Right lobe of liver (tissue), 4 donors: ENCODE data around the gene KRTAP2-2.

Source experiments
- POLR2A ChIP-seq: fragments of 450-650 bp; IDR thresholded peaks from one replicate; pipeline ENCODE4 v1.6.1; 2017; ENCODE audit warnings: antibody characterized with exemption, mild to moderate bottlenecking
- TF ChIP-seq, protein P1 (sequence below), 4 donors: fragments of 200-600 bp in 3 of 4; fragments of 450-650 bp in 1 of 4; IDR thresholded peaks; one replicate each; pipeline versions ENCODE4 v1.5.1 to v1.8.0; 2016 to 2022; ENCODE audit warnings: antibody characterized with exemption in 4 of 4, mild to moderate bottlenecking in 2 of 4
- donor health status: DM: no; HTN: no; CAD: no.
- donor health status: DM: no; HTN: no; CAD: no.
- donor health status: DM: no; HTN: yes; CAD: no.

GRCh38 chr17:41060052-41060604, 5.1 kb upstream of the KRTAP2-2 start, which contains the start of gene KRTAP2-3:
- no peak for TF ChIP-seq POLR2A
- TF ChIP-seq, protein P1, sequence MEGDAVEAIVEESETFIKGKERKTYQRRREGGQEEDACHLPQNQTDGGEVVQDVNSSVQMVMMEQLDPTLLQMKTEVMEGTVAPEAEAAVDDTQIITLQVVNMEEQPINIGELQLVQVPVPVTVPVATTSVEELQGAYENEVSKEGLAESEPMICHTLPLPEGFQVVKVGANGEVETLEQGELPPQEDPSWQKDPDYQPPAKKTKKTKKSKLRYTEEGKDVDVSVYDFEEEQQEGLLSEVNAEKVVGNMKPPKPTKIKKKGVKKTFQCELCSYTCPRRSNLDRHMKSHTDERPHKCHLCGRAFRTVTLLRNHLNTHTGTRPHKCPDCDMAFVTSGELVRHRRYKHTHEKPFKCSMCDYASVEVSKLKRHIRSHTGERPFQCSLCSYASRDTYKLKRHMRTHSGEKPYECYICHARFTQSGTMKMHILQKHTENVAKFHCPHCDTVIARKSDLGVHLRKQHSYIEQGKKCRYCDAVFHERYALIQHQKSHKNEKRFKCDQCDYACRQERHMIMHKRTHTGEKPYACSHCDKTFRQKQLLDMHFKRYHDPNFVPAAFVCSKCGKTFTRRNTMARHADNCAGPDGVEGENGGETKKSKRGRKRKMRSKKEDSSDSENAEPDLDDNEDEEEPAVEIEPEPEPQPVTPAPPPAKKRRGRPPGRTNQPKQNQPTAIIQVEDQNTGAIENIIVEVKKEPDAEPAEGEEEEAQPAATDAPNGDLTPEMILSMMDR (IDR thresholded peaks at IDR 0.05) = no peak
